Uterus (tissue), 2 donors: ENCODE measurements around the gene ATG16L1.

Experiments
- POLR2A ChIP-seq, 2 donors: fragments of 450-650 bp; IDR thresholded peaks; one replicate each; pipeline ENCODE4 v1.6.1; 2016; ENCODE audit warnings: antibody characterized with exemption in 2 of 2, mild to moderate bottlenecking in 1 of 2, moderate library complexity in 1 of 2
- TF ChIP-seq, protein P1 (sequence below), 4 experiments: fragments of 200-600 bp in 2 of 4; fragments of 450-650 bp in 2 of 4; sonication (generic) in 2 of 4; IDR thresholded peaks; one replicate each; pipeline ENCODE4 v1.5.1; 2016 to 2019; ENCODE audit warnings: antibody characterized with exemption in 4 of 4, mild to moderate bottlenecking in 2 of 4, moderate library complexity in 1 of 4

DNA sequence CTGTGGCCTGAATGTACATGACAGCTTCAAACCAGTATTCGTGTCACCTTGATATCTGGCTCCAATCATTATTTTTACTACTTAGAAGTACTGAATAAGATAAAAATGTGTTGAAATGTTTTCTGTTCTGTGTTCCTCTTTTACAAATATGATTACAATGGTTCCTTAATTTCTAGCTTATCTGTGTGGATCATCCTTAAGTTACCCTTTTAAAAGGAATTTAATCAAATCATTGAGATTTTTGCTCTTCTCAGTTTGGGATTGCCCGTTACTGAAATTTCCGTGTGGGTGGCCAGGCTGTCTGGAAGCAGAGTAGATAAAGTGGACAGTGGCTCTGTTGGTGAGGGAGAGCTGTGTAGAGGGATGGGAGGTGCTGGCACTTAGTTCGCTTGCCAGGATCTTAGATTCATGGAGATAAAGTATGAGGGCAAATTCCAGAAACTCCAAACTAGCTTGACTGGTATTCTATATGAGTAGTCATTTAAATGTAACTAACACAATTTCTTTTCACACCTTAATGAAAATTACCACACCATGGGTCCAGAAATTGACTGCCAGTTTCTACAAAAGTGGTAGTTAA lies 28.7 kb downstream of the ATG16L1 start:
- TF ChIP-seq, protein P1, sequence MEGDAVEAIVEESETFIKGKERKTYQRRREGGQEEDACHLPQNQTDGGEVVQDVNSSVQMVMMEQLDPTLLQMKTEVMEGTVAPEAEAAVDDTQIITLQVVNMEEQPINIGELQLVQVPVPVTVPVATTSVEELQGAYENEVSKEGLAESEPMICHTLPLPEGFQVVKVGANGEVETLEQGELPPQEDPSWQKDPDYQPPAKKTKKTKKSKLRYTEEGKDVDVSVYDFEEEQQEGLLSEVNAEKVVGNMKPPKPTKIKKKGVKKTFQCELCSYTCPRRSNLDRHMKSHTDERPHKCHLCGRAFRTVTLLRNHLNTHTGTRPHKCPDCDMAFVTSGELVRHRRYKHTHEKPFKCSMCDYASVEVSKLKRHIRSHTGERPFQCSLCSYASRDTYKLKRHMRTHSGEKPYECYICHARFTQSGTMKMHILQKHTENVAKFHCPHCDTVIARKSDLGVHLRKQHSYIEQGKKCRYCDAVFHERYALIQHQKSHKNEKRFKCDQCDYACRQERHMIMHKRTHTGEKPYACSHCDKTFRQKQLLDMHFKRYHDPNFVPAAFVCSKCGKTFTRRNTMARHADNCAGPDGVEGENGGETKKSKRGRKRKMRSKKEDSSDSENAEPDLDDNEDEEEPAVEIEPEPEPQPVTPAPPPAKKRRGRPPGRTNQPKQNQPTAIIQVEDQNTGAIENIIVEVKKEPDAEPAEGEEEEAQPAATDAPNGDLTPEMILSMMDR (IDR thresholded peaks at IDR 0.05) = no peak
- no peak for TF ChIP-seq POLR2A (IDR thresholded peaks at IDR 0.05)
